Occipital lobe (tissue), 2 donors: ENCODE measurements around the gene CCDC88A. TPM values are rescaled to one million over a fixed set of nuclear protein-coding genes. Genes with fewer than 3 reads are reported as not detected.
"Not testable (repeated sequence)": the region's sequence is repeated elsewhere in the genome, so short reads cannot be mapped to it uniquely, and the experiment has no call there.

ENCODE experiments used
- DNase-seq: peaks from one replicate; lab custom pipeline; 2025; lab: John Stamatoyannopoulos, UW
- total RNA-seq: library from RNA; depleted of rRNA; stranded (reverse); fragments of >200 nt; gene quantifications from one replicate; pipeline ENCODE4 v1.2.3, GENCODE V29; 2014

Gene CCDC88A
- total RNA-seq, 1 donor from 2014 or later: 388 TPM

GRCh38 chr2:55311444-55311870 is 108.2 kb downstream of the CCDC88A start:
- no peak for DNase-seq

GRCh38 chr2:55309446-55309845 is 110.2 kb downstream of the CCDC88A start:
- DNase-seq: no peak

DNA sequence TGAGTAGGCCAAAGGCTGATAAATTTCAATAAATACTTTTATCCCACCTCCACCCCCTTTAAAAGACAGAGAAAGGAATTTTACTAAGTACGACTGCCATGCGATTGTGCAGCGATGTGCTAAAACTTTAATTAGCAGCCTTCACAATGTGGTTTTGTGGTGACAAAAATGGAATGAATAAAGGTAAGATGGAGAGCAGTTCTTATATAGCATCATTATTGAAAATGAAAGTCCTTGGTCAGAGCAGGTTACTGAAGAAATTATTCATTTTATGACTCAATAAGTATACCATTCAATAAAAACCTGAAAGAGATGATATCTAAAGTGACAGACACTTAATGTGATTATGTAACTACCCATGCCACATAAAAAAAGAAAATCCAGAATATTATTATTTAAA is 117.4 kb downstream of the CCDC88A start:
- DNase-seq: no peak

DNA sequence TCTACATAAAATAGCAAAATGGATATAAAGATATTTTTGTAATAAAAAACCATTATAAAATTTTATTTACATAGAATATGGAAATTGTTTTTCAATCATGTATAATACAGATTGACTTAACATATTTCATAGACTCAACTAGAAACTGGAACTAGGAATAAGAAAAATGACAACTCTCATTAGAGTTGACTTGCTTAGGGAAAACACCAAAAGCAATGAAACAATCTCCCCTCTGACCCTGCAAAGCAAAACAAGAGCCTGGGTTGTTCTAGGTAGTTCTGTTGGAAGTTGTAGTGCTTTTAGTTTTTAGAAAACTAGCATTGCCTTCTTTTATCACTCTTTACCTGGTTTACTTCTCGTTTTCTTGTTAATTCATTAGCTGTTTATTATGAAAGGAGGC is 118.4 kb downstream of the CCDC88A start:
- DNase-seq: no peak

- no peak for DNase-seq
Measured at GRCh38 chr2:55296393-55296792, 123.3 kb downstream of the CCDC88A start.

DNA sequence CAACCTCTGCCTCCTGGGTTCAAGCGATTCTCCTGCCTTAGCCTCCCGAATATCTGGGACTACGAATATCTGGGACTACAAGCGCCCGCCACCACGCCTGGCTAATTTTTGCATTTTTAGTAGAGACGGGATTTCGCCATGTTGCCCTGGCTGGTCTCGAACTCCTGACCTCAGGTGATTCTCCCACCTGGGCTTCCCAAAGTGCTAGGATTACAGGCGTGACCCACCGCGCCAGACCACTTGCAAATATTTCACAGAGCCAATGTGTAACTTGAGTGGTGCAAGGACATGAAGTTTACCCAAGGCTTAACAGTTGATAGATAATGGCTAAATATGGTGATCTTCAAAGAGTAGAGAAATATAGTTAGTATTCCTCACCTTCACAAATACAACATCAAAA is 136.6 kb downstream of the CCDC88A start:
- DNase-seq: no peak

GRCh38 chr2:55282110-55282917 is 137.3 kb downstream of the CCDC88A start:
- DNase-seq: peak; percentile 81

- DNase-seq: not testable (repeated sequence)
Measured at GRCh38 chr2:55280851-55281546, 138.7 kb downstream of the CCDC88A start.

GRCh38 chr2:55279859-55280424 is 139.7 kb downstream of the CCDC88A start:
- DNase-seq: not testable (repeated sequence)

DNA sequence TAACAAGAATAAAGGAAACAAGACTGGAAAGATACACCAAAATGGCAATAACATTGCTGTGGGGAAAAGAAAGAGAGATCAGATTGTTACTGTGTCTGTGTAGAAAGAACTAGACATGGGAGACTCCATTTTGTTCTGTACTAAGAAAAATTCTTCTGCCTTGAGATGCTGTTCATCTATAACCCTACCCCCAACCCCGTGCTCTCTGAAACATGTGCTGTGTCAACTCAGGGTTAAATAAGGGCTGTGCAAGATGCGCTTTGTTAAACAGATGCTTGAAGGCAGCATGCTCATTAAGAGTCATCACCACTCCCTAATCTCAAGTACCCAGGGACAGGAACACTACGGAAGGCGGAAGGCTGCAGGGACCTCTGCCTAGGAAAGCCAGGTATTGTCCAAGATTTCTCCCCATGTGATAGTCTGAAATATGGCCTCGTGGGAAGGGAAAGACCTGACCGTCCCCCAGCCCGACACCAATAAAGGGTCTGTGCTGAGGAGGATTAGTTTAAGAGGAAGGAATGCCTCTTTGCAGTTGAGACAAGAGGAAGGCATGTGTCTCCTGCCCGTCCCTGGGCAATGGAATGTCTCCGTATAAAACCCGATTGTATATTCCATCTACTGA is 140.3 kb downstream of the CCDC88A start:
- not testable (repeated sequence) for DNase-seq

DNA sequence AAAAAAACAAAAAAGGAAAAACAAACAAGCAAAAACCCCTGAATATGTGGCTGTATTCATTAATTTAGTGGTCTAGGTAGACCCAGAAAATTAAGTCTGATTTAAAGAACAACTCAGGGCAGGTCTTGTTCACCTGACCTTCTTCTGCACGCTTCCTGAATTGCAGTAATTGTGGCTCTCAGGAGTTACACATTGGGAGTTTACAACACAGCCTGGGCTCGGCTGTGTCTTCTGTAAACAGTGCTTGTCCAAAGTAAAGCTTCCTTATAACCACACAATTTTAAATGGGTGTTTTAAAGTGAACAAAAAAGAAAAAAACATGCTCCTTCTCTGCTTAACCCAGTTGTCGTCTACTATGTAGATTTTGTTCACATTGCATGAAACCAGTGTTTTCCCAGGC is 142.3 kb downstream of the CCDC88A start:
- no peak for DNase-seq

DNA sequence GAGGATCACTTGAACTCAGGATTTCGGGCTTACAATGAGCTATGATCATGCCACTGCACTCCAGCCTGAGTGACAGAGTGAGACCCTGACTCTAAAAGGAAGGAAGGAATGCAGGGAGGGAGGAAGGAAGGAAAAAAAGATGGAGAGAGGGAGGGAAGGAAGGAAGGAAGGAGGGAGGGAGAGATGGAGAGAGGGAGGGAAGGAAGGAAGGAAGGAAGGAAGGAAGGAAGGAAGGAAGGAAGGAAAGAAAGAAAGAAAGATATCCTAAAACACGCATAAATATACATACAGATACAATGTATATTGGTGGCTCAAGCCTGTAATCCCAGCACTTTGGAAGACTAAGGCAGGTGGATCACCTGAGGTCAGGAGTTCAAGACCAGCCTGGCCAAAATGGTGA is 145.3 kb downstream of the CCDC88A start:
- not testable (repeated sequence) for DNase-seq

DNA sequence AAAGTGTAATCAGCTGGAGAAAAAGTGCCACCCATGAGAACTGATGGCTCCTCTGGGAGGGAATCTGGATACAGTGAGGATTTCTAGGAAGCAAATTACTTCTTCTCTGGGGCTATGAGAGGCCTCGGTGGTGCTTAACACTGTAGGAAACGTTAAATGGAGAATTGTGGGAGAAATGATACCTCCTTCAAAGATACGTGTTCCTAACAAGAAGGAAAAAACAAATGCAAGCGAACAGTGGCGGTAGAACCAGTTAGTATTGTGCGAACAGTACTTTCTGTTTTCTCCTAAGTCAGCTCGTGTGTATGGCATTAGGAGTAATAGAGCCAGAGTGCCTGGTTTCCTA is 150.0 kb downstream of the CCDC88A start:
- DNase-seq: no peak

DNA sequence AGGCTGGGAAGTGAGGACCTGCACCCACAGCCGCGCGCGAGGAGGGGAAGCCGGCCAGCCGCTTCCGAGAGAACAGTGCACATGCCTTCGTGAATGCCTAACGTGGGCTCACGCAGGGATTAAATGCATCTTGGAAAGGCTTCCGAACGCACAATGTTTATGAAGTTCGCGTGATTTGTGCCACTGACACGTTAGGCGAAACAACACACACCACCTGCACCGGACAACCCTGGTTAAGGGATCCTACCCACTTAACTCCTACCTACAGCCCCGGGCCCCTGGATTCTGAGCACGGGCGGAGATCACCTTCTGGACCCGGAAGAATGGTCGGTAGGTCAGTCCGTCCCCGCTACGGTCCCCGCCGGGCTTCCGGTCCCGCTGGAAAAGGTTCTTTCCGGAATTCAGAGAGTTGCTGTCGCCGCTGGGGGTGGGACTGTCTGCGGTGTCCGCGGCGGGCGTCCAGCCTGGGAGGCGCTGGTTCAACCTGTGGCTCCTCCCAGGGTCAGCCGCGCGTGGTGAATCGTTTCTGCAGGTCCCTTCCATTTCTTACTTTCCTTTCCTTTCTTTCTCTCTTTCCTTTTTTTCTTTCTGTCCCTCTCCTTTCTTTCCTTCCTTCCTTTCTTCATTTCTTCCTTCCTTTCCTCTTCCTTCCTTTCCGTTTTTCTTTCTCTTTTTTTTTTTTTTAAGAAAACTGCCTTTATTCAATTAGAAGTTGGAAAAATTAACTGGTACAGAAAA is 150.6 kb downstream of the CCDC88A start, which contains the start of gene MTIF2:
TSS of gene MTIF2 (minus strand) at position 325 of the 738 bp plus-strand sequence. CDS start 5,373 bp downstream, outside the sequence.
- peak; percentile 87 for DNase-seq

GRCh38 chr2:55268288-55268906 is 151.3 kb downstream of the CCDC88A start:
- no peak for DNase-seq

DNA sequence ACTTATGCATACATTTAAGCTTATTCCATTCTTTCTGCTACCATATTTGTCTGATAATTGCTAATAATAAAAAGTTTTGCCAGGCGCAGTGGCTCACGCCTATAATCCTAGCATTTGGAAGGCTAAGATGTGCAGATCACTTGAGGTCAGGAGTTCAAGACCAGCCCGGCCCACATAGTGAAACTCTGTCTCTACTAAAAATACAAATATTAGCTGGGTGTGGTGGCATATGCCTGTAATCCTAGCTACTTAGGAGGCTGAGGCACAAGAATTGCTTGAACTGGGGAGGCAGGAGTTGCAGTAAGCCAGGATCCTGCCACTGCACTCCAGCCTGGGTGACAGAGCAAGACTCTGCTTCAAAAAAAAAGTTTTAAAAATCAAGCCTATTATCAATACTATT is 160.1 kb downstream of the CCDC88A start:
- DNase-seq: not testable (repeated sequence)

GRCh38 chr2:55252832-55253231 is 166.8 kb downstream of the CCDC88A start:
- DNase-seq: no peak

GRCh38 chr2:55247025-55247424 is 172.6 kb downstream of the CCDC88A start:
- DNase-seq: no peak

- DNase-seq: no peak
Measured at GRCh38 chr2:55245411-55245810, 174.2 kb downstream of the CCDC88A start.

GRCh38 chr2:55242617-55243016 is 177.0 kb downstream of the CCDC88A start:
- DNase-seq: no peak

DNA sequence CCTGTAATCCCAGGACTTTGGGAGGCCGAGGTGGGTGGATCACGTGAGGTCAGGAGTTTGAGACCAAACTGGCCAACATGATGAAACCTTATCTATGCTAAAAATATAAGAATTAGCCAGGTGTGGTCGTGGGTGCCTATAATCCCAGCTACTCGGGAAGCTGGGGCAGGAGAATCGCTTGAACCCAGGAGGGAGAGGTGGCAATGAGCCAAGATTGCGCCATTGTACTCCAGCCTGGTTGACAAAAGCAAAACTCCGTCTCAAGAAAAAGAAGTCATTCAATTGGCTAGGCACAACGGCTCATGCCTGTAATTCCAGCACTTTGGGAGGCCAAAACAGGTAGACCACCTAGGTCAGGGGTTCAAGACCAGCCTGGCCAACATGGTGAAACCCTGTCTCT is 178.1 kb downstream of the CCDC88A start:
- not testable (repeated sequence) for DNase-seq
